OCI-LY1 (cell line): ENCODE measurements around the gene SLCO4A1.

Experiments used
- H2AFZ ChIP-seq: fragments of 200-600 bp; sonication (generic), shearing (Covaris generic); 2 replicates; pipeline ENCODE4 v1.6.0; 2014; ENCODE audit warnings: antibody characterized with exemption, mild to moderate bottlenecking, low read length
- H3F3A ChIP-seq: fragments of 200-600 bp; sonication (generic), shearing (Covaris generic); 2 replicates; pipeline ENCODE4 v1.6.0; 2014; ENCODE audit warnings: mild to moderate bottlenecking, antibody characterized with exemption, low read length, moderate library complexity; ENCODE audit not compliant: insufficient read depth
- H3K27ac ChIP-seq: fragments of 200-600 bp; sonication (generic); 2 replicates; pipeline ENCODE4 v1.5.1; 2014; ENCODE audit warnings: low read length, mixed run types, mild to moderate bottlenecking, low read depth; ENCODE audit not compliant: poor library complexity, severe bottlenecking
- H3K27me3 ChIP-seq: fragments of 200-600 bp; sonication (generic); 2 replicates; pipeline ENCODE4 v1.6.0; 2014; ENCODE audit warnings: antibody characterized with exemption, mild to moderate bottlenecking, low read length, moderate library complexity; ENCODE audit not compliant: insufficient read depth
- H3K36me3 ChIP-seq: fragments of 200-600 bp; sonication (generic); 2 replicates; pipeline ENCODE4 v1.6.1; 2014; ENCODE audit warnings: mild to moderate bottlenecking, antibody characterized with exemption, low read length, moderate library complexity, mixed read lengths; ENCODE audit not compliant: insufficient read depth
- H3K4me1 ChIP-seq: fragments of 200-600 bp; sonication (generic); 2 replicates; pipeline ENCODE4 v1.5.1; 2014; ENCODE audit warnings: mild to moderate bottlenecking, low read length, moderate library complexity; ENCODE audit not compliant: insufficient read depth, severe bottlenecking
- H3K4me2 ChIP-seq: fragments of 200-600 bp; sonication (generic), shearing (Covaris generic); 2 replicates; pipeline ENCODE4 v1.6.1; 2014; ENCODE audit warnings: low read length
- H3K4me3 ChIP-seq: fragments of 200-600 bp; sonication (generic); 2 replicates; pipeline ENCODE4 v1.5.1; 2014; ENCODE audit warnings: low read length, low read depth, mild to moderate bottlenecking, mixed read lengths; ENCODE audit not compliant: poor library complexity, severe bottlenecking
- H3K79me2 ChIP-seq: fragments of 200-600 bp; shearing (Covaris generic); 2 replicates; pipeline ENCODE4 v1.6.1; 2016; ENCODE audit warnings: mixed run types, low read length, mixed read lengths; ENCODE audit not compliant: insufficient read depth
- H3K9ac ChIP-seq: fragments of 200-600 bp; sonication (generic), shearing (Covaris generic); 2 replicates; pipeline ENCODE4 v1.6.1; 2014; ENCODE audit warnings: mild to moderate bottlenecking, low read length, mixed read lengths
- H3K9me2 ChIP-seq: fragments of 200-600 bp; sonication (generic), shearing (Covaris generic); 2 replicates; pipeline ENCODE4 v1.6.1; 2014; ENCODE audit warnings: low read depth, mild to moderate bottlenecking, low read length, mixed read lengths
- H3K9me3 ChIP-seq: fragments of 200-600 bp; shearing (Covaris generic); 2 replicates; pipeline ENCODE4 v1.6.1; 2014; ENCODE audit warnings: low read length, mixed read lengths
- H4K20me1 ChIP-seq: fragments of 200-600 bp; sonication (generic), shearing (Covaris generic); 2 replicates; pipeline ENCODE4 v1.6.0; 2016; ENCODE audit warnings: mild to moderate bottlenecking, low read length; ENCODE audit not compliant: insufficient read depth
- CTCF ChIP-seq: fragments of 200-600 bp; sonication (generic), shearing (Covaris generic); IDR thresholded peaks from 2 replicates; pipeline ENCODE4 v1.5.1; 2017; ENCODE audit warnings: mild to moderate bottlenecking, antibody characterized with exemption, low read length, moderate library complexity, mixed read lengths
- EZH2 ChIP-seq: fragments of 200-600 bp; sonication (generic), shearing (Covaris generic); IDR thresholded peaks from 2 replicates; pipeline ENCODE4 v1.8.0; 2017; ENCODE audit warnings: borderline replicate concordance, mixed run types, mild to moderate bottlenecking, antibody characterized with exemption, low read length, moderate library complexity, mixed read lengths

Gene SLCO4A1

GRCh38 chr20:62684981-62685380 lies 42.7 kb downstream of the SLCO4A1 start:
- H3K9me3 ChIP-seq = no peaks in the 10 kb centered on the region
- no peak overlapping the region for H3K9ac ChIP-seq
- no peaks in the 10 kb centered on the region for H3K79me2 ChIP-seq
- no peak overlapping the region for H2AFZ ChIP-seq
- no peak for TF ChIP-seq EZH2
- no peak for TF ChIP-seq CTCF
- H3K9me2 ChIP-seq = no peaks in the 10 kb centered on the region
- H3K4me3 ChIP-seq = no peak overlapping the region
- H3K4me1 ChIP-seq = no peaks in the 10 kb centered on the region
- H4K20me1 ChIP-seq = no peaks in the 10 kb centered on the region
- H3F3A ChIP-seq = no peaks in the 10 kb centered on the region
- peaks cover 11% of the 10 kb centered on the region for H3K27me3 ChIP-seq
- H3K36me3 ChIP-seq = no peaks in the 10 kb centered on the region
- H3K27ac ChIP-seq = no peak overlapping the region
- H3K4me2 ChIP-seq = no peak overlapping the region

DNA sequence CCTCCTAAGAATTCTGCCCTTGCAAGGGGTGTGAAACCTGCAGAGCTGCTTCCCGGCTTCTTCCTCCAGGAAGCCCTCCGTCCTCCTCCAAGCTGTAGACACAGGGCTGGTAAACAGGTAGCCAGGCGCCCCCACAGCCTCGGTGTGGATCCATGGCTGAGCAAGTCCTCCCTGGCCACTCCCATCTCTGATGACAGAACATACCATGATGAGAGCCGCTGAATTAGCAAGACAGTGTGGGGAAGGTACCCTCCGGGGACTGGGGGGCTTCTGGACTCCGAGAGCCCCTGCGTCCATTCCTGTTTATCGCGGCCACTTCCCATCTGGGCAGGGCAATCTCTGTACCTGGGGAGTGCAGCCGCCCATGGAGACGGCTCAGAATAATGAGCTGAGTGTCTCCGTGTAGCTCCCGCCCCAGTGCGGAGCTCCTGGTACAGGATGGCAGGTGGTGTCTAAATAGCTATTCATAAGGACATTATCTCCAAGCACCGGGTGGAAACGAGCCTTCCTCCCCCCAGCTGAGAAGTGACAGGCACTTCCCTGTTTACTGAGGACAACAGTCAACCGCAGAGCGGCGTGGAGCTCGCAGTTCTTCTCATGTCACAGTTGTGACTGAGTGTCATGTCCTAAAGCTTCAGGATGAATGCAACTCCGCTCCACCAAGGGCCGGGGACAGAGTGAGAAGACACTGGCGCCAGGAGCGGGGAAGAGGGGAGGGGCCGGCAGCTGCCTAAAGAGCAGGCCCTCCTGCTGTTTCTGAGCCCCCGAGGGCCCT lies 43.7 kb downstream of the SLCO4A1 start:
- H3K79me2 ChIP-seq = no peaks in the 10 kb centered on the region
- H3K9ac ChIP-seq = no peak overlapping the region
- TF ChIP-seq EZH2 (no peak), CTCF (no peak)
- no peaks in the 10 kb centered on the region for H3F3A ChIP-seq
- no peaks in the 10 kb centered on the region for H3K9me3 ChIP-seq
- H4K20me1 ChIP-seq = no peaks in the 10 kb centered on the region
- H3K36me3 ChIP-seq = no peaks in the 10 kb centered on the region
- no peaks in the 10 kb centered on the region for H3K4me1 ChIP-seq
- H3K4me3 ChIP-seq = no peak overlapping the region
- H3K9me2 ChIP-seq = no peaks in the 10 kb centered on the region
- H3K27me3 ChIP-seq = peaks cover 15% of the 10 kb centered on the region
- H3K4me2 ChIP-seq = no peak overlapping the region
- no peak overlapping the region for H3K27ac ChIP-seq
- no peak overlapping the region for H2AFZ ChIP-seq

DNA sequence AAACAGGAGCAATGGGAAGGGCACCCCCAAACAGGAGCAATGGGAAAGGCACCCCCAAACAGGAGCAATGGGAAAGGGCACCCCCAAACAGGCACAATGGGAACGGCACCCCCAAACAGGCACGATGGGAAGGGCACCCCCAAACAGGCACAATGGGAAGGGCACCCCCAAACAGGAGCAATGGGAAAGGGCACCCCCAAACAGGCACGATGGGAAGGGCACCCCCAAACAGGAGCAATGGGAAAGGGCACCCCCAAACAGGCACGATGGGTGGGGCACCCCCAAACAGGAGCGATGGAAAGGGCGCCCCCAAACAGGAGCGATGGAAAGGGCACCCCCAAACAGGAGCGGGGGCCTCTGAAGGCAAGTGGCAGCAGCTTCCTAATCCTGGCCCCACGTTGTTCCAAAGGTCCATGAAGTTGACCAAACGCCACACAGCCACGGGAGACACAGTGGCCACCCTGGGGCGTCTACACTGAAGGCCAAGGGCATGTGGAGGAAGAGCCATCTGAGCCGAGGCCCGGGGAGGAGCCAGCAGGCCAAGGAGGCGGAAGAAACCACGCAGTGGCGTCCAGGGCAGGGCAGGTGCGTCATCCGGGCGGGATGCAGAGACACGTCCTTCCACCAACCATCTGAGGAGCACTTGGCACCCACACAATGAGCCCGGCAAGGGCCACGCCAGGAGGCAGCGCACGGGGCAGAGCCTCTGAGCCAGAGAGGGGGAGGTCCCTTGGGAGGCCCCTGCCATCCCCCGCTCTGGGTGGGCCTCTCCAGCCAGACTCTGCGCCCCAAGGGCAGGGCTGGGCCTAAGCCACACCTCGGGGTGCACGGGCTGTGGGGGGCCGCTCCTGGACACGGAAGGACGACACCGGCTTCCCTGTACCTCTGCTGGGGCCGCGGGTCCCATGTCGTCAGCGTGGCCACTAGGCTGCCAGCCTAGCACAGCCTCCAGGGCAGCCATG lies 44.8 kb downstream of the SLCO4A1 start:
- H4K20me1 ChIP-seq = no peaks in the 10 kb centered on the region
- no peak overlapping the region for H3K9ac ChIP-seq
- peaks cover 11% of the 10 kb centered on the region for H3K27me3 ChIP-seq
- TF ChIP-seq EZH2 (no peak), CTCF (no peak)
- H3K4me2 ChIP-seq = no peak overlapping the region
- no peaks in the 10 kb centered on the region for H3K36me3 ChIP-seq
- H3K4me1 ChIP-seq = no peaks in the 10 kb centered on the region
- no peaks in the 10 kb centered on the region for H3F3A ChIP-seq
- no peaks in the 10 kb centered on the region for H3K79me2 ChIP-seq
- H3K9me2 ChIP-seq = no peaks in the 10 kb centered on the region
- no peak overlapping the region for H3K4me3 ChIP-seq
- no peak overlapping the region for H3K27ac ChIP-seq
- no peaks in the 10 kb centered on the region for H3K9me3 ChIP-seq
- H2AFZ ChIP-seq = no peak overlapping the region
